IPS-18a (cell line): ENCODE results near the gene PURA.
"Not testable (repeated sequence)": the region's sequence is repeated elsewhere in the genome, so short reads cannot be mapped to it uniquely, and the experiment has no call there.

Experiments
- H3K27ac ChIP-seq: one replicate; pipeline ENCODE4 v1.5.1; 2013; ENCODE audit warnings: low read length
- H3K27me3 ChIP-seq: one replicate; pipeline ENCODE4 v1.6.1; 2013; ENCODE audit warnings: mild to moderate bottlenecking, low read length; ENCODE audit not compliant: control insufficient read depth, insufficient read depth
- H3K36me3 ChIP-seq: one replicate; pipeline ENCODE4 v1.6.1; 2013; ENCODE audit warnings: low read depth, low read length; ENCODE audit not compliant: control insufficient read depth
- H3K4me1 ChIP-seq: one replicate; pipeline ENCODE4 v1.6.1; 2013; ENCODE audit warnings: low read depth, low read length; ENCODE audit not compliant: control insufficient read depth
- H3K4me3 ChIP-seq: one replicate; pipeline ENCODE4 v1.5.1; 2013; ENCODE audit warnings: low read length
- H3K9ac ChIP-seq: one replicate; pipeline ENCODE4 v1.6.1; 2013; ENCODE audit warnings: mild to moderate bottlenecking, low read length, moderate library complexity
- H3K9me3 ChIP-seq: one replicate; pipeline ENCODE4 v1.6.1; 2013; ENCODE audit warnings: low read depth, low read length; ENCODE audit not compliant: control insufficient read depth

The PURA gene

GRCh38 chr5:140153255-140153654 lies 39.3 kb downstream of the PURA start:
- H3K27ac ChIP-seq: no peak overlapping the region
- no peaks in the 10 kb centered on the region for H3K9me3 ChIP-seq
- H3K4me1 ChIP-seq: peaks cover 10% of the 10 kb centered on the region
- no peaks in the 10 kb centered on the region for H3K36me3 ChIP-seq
- H3K9ac ChIP-seq: no peak overlapping the region
- H3K27me3 ChIP-seq: peaks cover 27% of the 10 kb centered on the region
- H3K4me3 ChIP-seq: no peak overlapping the region

GRCh38 chr5:140153905-140154304 lies 40.0 kb downstream of the PURA start:
- Histone ChIP-seq H3K4me3 (no peak overlapping the region), H3K4me1 (peaks cover 10% of the 10 kb centered on the region), H3K27me3 (peaks cover 24% of the 10 kb centered on the region), H3K9ac (no peak overlapping the region), H3K36me3 (no peaks in the 10 kb centered on the region), H3K9me3 (no peaks in the 10 kb centered on the region), H3K27ac (no peak overlapping the region)

DNA sequence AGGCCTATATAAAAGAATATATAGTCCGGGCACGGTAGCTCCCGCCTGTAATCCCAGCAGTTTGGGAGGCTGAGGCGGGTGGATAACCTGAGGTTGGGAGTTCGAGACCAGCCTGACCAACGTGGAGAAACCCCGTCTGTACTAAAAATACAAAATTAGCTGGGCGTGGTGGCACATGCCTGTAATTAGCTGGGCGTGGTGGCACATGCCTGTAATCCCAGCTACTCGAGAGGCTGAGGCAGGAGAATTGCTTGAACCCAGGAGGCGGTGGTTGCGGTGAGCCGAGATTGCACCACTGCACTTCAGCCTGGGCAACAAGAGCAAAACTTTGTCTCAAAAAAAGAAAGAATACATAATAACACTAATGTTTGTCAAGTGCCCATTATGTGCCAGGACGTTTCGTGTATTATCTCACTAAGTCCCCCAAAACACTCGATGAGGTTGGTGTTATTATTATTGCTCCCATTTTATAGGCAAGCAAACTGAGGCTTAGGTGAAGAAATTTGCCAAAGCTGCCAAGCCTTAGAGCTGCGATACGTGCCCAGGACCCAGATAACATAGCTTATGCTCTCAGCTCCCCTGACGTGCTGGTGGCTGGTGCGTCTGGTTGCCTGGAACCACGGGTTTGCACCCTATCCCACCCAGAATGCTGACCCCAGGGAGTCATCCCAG lies 40.9 kb downstream of the PURA start:
- H3K4me3 ChIP-seq, H3K36me3 ChIP-seq, H3K9me3 ChIP-seq, H3K27ac ChIP-seq, H3K9ac ChIP-seq: not testable (repeated sequence)
- Histone ChIP-seq H3K27me3 (peaks cover 24% of the 10 kb centered on the region), H3K4me1 (peaks cover 10% of the 10 kb centered on the region)

GRCh38 chr5:140157032-140157781 lies 43.3 kb downstream of the PURA start:
- Histone ChIP-seq H3K27me3 (peaks cover 19% of the 10 kb centered on the region), H3K4me3 (peak overlapping the region; percentile 45), H3K27ac (no peak overlapping the region), H3K4me1 (peaks cover 10% of the 10 kb centered on the region), H3K36me3 (no peaks in the 10 kb centered on the region), H3K9me3 (no peaks in the 10 kb centered on the region), H3K9ac (no peak overlapping the region)

- H3K9ac ChIP-seq: no peak overlapping the region
- H3K4me3 ChIP-seq: no peak overlapping the region
- peaks cover 1% of the 10 kb centered on the region for H3K27me3 ChIP-seq
- H3K36me3 ChIP-seq: no peaks in the 10 kb centered on the region
- no peaks in the 10 kb centered on the region for H3K4me1 ChIP-seq
- no peak overlapping the region for H3K27ac ChIP-seq
- H3K9me3 ChIP-seq: no peaks in the 10 kb centered on the region
Observed at GRCh38 chr5:140159014-140159927, 45.4 kb downstream of the PURA start.

- Histone ChIP-seq H3K9me3 (no peaks in the 10 kb centered on the region), H3K27me3 (no peaks in the 10 kb centered on the region), H3K4me1 (no peaks in the 10 kb centered on the region), H3K27ac (no peak overlapping the region), H3K4me3 (no peak overlapping the region), H3K36me3 (no peaks in the 10 kb centered on the region), H3K9ac (no peak overlapping the region)
Observed at GRCh38 chr5:140162275-140162674, 48.4 kb downstream of the PURA start.

GRCh38 chr5:140162781-140163180 lies 48.9 kb downstream of the PURA start:
- no peak overlapping the region for H3K27ac ChIP-seq
- no peak overlapping the region for H3K4me3 ChIP-seq
- H3K9me3 ChIP-seq: no peaks in the 10 kb centered on the region

DNA sequence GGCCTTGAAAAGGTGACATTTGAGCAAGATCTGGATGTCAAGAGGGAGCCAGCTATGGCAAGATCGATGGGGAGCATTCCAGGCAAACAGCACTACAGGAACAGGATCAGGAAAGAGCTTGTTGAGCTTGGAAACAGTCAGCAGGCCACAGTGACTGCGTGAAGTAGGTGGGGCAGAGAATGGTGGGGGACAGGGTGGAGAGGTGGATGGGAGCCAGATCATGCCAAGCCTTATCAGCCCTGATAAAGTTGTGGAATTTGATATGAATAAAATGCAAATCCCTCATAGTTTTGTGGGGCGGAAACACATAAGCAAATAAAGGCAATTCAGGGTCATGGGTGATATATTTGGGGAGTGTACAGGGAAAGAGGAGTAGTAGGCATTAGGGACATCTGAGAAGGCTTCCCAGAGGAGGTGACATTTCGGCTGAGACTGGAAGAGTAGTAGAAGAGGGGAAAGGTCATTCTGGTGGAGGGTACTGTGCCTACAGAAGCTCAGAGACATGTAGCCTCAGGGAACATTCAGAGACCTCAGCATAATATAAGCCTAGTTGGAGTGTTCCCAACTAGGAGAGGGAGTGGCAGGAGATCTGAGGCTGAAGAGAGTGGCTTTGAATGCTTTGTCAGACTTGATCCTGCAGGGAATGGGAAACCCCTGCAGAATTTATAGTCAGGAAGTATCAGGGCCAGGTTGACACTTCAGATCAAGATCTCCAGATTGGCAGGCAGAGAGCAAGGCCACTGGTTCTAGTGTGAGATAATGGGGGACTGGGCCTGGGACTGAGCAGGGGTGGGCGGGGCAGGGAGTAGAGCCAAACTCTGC lies 51.4 kb downstream of the PURA start:
- Histone ChIP-seq H3K4me3 (no peak overlapping the region), H3K4me1 (no peaks in the 10 kb centered on the region), H3K27me3 (no peaks in the 10 kb centered on the region), H3K9ac (no peak overlapping the region), H3K27ac (no peak overlapping the region), H3K9me3 (no peaks in the 10 kb centered on the region), H3K36me3 (no peaks in the 10 kb centered on the region)

More at GRCh38 chr5:140162781-140163180, 48.9 kb downstream of the PURA start:
- no peaks in the 10 kb centered on the region for H3K36me3 ChIP-seq
- H3K9ac ChIP-seq: no peak overlapping the region
- no peaks in the 10 kb centered on the region for H3K4me1 ChIP-seq
- no peaks in the 10 kb centered on the region for H3K27me3 ChIP-seq

DNA sequence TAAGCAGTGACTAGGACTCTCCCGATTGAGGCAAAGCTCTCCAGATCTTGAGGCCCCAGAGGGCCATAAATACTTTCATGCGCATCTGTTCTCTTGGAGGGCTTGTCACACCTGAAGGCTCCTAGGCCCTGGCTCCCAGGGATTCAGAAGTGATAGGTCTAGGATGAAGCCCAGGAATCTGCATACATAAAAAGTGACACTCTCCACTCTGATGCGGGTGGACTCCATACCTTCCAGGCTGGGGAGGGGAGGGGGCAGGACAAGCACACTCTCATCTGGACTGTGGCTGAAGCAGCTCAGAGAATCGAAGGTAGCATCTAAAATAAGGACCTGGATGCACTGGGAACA lies 52.0 kb downstream of the PURA start:
- no peaks in the 10 kb centered on the region for H3K36me3 ChIP-seq
- no peak overlapping the region for H3K4me3 ChIP-seq
- no peak overlapping the region for H3K9ac ChIP-seq
- H3K27ac ChIP-seq: no peak overlapping the region
- H3K4me1 ChIP-seq: no peaks in the 10 kb centered on the region
- H3K9me3 ChIP-seq: no peaks in the 10 kb centered on the region
- no peaks in the 10 kb centered on the region for H3K27me3 ChIP-seq

GRCh38 chr5:140166911-140167310 lies 53.0 kb downstream of the PURA start:
- Histone ChIP-seq H3K4me3 (no peak overlapping the region), H3K9ac (no peak overlapping the region), H3K9me3 (no peaks in the 10 kb centered on the region), H3K4me1 (no peaks in the 10 kb centered on the region), H3K27me3 (no peaks in the 10 kb centered on the region), H3K27ac (no peak overlapping the region), H3K36me3 (no peaks in the 10 kb centered on the region)

- no peak overlapping the region for H3K9ac ChIP-seq
- H3K36me3 ChIP-seq: no peaks in the 10 kb centered on the region
- H3K27me3 ChIP-seq: no peaks in the 10 kb centered on the region
- no peak overlapping the region for H3K27ac ChIP-seq
- no peaks in the 10 kb centered on the region for H3K9me3 ChIP-seq
- H3K4me1 ChIP-seq: no peaks in the 10 kb centered on the region
- H3K4me3 ChIP-seq: no peak overlapping the region
Observed at GRCh38 chr5:140168371-140168770, 54.5 kb downstream of the PURA start.
